ENCODE results near the gene DHX30. TPM values are rescaled to one million over a fixed set of nuclear protein-coding genes. Genes with fewer than 3 reads are reported as not detected.

The DHX30 gene
- total RNA-seq, 1 donor from 2014 or later = 154 TPM

DNA sequence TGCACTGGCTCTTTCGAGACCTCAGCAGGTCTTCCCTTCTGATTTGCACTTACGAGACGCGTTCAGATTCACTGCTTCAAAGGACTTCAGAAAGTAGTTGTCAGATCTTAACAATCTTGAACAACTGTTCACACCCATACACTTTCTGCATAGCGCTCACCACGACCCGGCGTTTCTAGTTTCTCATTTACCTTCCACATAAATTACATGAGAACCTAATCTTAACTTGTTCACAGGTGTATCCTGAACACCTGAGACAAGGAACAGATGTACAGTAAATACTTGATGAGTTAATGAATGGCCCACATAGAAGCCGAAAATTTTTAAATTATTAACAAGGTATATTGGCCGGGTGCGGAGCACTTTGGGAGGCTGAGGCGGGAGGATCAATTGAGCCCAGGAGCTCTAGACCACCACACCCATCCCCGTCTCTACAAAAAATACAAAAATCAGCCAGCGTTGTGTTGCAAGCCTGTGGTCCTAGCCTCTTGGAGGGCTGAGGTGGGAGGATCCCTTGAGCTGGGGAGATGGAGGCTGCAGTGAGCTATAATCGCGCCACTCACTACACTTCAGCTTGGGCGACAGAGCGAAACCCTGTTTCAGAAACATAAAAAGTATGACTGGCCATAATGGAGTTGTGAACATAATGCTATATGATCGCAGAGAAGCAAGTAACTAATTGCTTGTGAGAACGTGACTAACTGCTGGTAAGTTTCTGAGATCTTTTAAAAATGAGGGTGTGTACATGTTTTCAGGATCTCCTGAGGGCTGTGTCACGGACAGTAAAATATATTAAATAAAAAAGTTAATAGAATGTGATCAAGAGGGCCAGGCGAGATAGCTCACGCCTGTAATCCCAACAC, 20.3 kb upstream of the DHX30 start:
- intact Hi-C loops (cut with micrococcal nuclease) = loop anchor here (1.0 to 10.0 kb wide), 12 partner anchors 21 to 1310 kb away; partner anchors contain the start of genes ATRIP, CCDC12, CCDC51 and CSPG5
- H3K36me3 Mint-ChIP-seq (ENCODE audit: low read depth) = peaks cover 7% of the 10 kb centered on the region
- H3K27ac Mint-ChIP-seq = peak overlapping the region; percentile 98
- DNase-seq (ENCODE audit: low spot score) = no peak
- peaks cover 28% of the 10 kb centered on the region for H3K4me1 Mint-ChIP-seq (ENCODE audit: low read depth)
- H3K9me3 Mint-ChIP-seq = no peaks in the 10 kb centered on the region
- no peaks in the 10 kb centered on the region for H3K27me3 Mint-ChIP-seq (ENCODE audit: insufficient read depth)
- peak overlapping the region; percentile 85 for H3K4me3 Mint-ChIP-seq

GRCh38 chr3:47783673-47784072, 19.3 kb upstream of the DHX30 start:
- Mint-ChIP-seq H3K4me1 (ENCODE audit: low read depth) (peaks cover 28% of the 10 kb centered on the region), H3K27ac (no peak overlapping the region), H3K27me3 (ENCODE audit: insufficient read depth) (no peaks in the 10 kb centered on the region), H3K36me3 (ENCODE audit: low read depth) (peaks cover 7% of the 10 kb centered on the region), H3K9me3 (no peaks in the 10 kb centered on the region), H3K4me3 (no peak overlapping the region)
- intact Hi-C loops (cut with micrococcal nuclease) = loop anchor here (5.0 to 10.0 kb wide), 7 partner anchors 206 to 1309 kb away; partner anchors contain the start of genes ATRIP, CCDC12, CCDC51 and CSPG5
- DNase-seq (ENCODE audit: low spot score) = no peak

GRCh38 chr3:47791193-47791855, 11.6 kb upstream of the DHX30 start:
- Mint-ChIP-seq H3K36me3 (ENCODE audit: low read depth) (no peaks in the 10 kb centered on the region), H3K9me3 (no peaks in the 10 kb centered on the region), H3K27me3 (ENCODE audit: insufficient read depth) (no peaks in the 10 kb centered on the region), H3K4me1 (ENCODE audit: low read depth) (no peaks in the 10 kb centered on the region), H3K27ac (no peak overlapping the region), H3K4me3 (no peak overlapping the region)
- intact Hi-C loops (cut with micrococcal nuclease) = no loop called here
- no peak for DNase-seq (ENCODE audit: low spot score)

DNA sequence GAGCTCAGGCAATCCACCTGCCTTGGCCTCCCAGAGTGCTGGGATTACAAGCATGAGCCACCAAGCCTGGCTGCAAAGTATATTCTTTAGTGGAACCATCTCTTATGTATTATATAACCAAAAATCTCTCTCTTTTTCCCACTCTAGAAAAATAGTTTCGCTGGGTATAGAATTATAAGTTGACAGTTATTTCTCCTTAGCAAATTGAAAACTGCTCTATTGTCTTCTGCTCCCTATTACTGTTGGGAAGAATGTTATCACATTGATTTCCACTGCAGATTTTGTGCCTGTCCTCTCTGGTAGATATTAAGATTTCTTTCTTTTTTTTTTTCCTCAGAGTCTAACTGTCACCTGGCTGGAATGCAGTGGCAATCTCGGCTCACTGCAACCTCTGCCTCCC, 10.2 kb upstream of the DHX30 start:
- Mint-ChIP-seq H3K9me3 (no peaks in the 10 kb centered on the region), H3K27ac (no peak overlapping the region), H3K36me3 (ENCODE audit: low read depth) (no peaks in the 10 kb centered on the region), H3K4me3 (no peak overlapping the region), H3K27me3 (ENCODE audit: insufficient read depth) (no peaks in the 10 kb centered on the region), H3K4me1 (ENCODE audit: low read depth) (no peaks in the 10 kb centered on the region)
- DNase-seq (ENCODE audit: low spot score) = no peak
- intact Hi-C loops (cut with micrococcal nuclease) = no loop called here

DNA sequence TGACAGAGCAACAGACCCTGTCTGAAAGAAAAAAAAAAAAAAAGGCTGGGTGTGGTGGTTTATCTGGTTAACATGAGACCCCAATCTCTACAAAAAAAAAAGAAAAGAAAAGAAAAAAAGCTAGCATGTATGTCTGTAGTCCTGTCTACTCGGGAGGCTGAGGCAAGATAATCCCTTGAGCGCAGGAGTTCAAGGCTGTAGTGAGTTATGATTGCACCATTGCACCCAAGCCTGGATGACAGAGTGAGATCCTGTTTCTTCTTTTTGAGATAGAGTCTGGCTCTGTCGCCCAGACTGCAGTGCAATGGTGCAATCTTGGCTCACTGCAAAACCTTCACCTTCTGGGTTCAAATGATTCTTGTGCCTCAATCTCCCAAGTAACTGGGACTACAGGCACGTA, 8.4 kb upstream of the DHX30 start:
- no peak for DNase-seq (ENCODE audit: low spot score)
- intact Hi-C loops (cut with micrococcal nuclease) = no loop called here
- Mint-ChIP-seq H3K4me1 (ENCODE audit: low read depth) (no peaks in the 10 kb centered on the region), H3K27me3 (ENCODE audit: insufficient read depth) (no peaks in the 10 kb centered on the region), H3K4me3 (no peak overlapping the region), H3K36me3 (ENCODE audit: low read depth) (no peaks in the 10 kb centered on the region), H3K27ac (no peak overlapping the region), H3K9me3 (no peaks in the 10 kb centered on the region)

GRCh38 chr3:47799733-47800132, 3.2 kb upstream of the DHX30 start:
- H3K27me3 Mint-ChIP-seq (ENCODE audit: insufficient read depth) = no peaks in the 10 kb centered on the region
- no peaks in the 10 kb centered on the region for H3K36me3 Mint-ChIP-seq (ENCODE audit: low read depth)
- intact Hi-C loops (cut with micrococcal nuclease) = loop anchor here (5.0 kb wide), 1 partner anchor 517 kb away; the partner anchor contains the start of genes KIF9 and KLHL18
- no peak for DNase-seq (ENCODE audit: low spot score)
- H3K4me3 Mint-ChIP-seq = no peak overlapping the region
- no peaks in the 10 kb centered on the region for H3K9me3 Mint-ChIP-seq
- peaks cover 17% of the 10 kb centered on the region for H3K4me1 Mint-ChIP-seq (ENCODE audit: low read depth)
- H3K27ac Mint-ChIP-seq = no peak overlapping the region

- intact Hi-C loops (cut with micrococcal nuclease) = loop anchor here (1.0 to 5.0 kb wide), 8 partner anchors 14 to 521 kb away; partner anchors contain the start of genes CDC25A, ELP6, KIF9 and KLHL18
- Mint-ChIP-seq H3K27ac (peak overlapping the region; percentile 86), H3K36me3 (ENCODE audit: low read depth) (no peaks in the 10 kb centered on the region), H3K27me3 (ENCODE audit: insufficient read depth) (no peaks in the 10 kb centered on the region), H3K4me1 (ENCODE audit: low read depth) (peaks cover 19% of the 10 kb centered on the region), H3K4me3 (peak overlapping the region; percentile 93), H3K9me3 (no peaks in the 10 kb centered on the region)
- no peak for DNase-seq (ENCODE audit: low spot score)
These were observed 615 bp downstream of the DHX30 start for GRCh38 chr3:47803480-47804025.

DNA sequence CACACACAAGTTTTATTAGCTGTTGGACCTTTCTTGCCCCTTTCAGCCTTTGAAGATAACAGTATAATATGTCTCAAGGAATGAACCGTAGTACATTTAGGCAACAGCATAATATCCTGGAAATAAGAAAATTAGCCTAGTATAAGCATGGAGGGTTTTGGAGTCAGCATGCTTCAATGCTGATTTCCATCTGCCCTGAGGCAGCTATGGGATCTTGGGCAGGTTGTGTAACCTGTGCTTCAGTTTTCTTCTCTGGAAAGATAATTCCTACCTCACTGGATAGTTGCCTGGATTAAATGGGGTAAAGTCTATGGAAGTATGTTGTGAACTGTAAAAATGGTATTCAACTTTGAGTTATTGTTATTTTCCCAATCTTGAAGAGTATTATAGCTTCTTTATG, 1.6 kb downstream of the DHX30 start:
- Mint-ChIP-seq H3K27ac (no peak overlapping the region), H3K27me3 (ENCODE audit: insufficient read depth) (no peaks in the 10 kb centered on the region), H3K4me1 (ENCODE audit: low read depth) (peaks cover 19% of the 10 kb centered on the region), H3K9me3 (no peaks in the 10 kb centered on the region), H3K36me3 (ENCODE audit: low read depth) (no peaks in the 10 kb centered on the region), H3K4me3 (peak overlapping the region; percentile 93)
- intact Hi-C loops (cut with micrococcal nuclease) = loop anchor here (5.0 kb wide), 1 partner anchor 522 kb away; the partner anchor contains the start of genes KIF9 and KLHL18
- no peak for DNase-seq (ENCODE audit: low spot score)

DNA sequence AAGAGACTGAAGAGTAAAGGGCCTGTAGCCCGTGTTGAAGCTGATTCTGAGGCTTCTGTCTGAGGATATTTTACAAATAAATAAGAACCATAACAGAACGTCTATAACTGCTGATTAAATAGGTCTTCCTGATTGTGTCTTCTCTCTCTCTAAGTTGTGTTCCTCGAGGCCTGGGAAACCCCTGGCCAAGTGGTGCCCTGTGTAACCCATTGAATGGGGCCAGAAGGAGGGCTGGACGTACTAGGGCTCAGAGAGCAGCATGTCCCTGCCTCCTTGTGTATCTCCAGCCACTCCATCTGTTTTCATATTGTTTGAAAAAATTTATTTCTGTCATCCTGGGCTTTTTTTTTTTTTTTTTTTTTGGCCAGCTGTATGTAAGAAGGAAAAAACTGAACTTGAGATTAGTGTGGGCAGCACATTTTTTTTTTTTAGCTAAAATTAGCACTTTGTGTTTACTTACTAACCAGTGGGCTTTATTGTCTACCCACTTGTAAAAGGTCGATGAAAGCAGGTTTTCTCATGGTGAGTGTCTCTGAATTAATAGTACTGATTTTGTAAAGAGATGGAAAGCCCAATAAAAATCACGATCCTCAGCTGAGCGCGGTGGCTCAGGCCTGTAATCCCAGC, 10.7 kb downstream of the DHX30 start:
- no peak for DNase-seq (ENCODE audit: low spot score)
- H3K9me3 Mint-ChIP-seq = no peaks in the 10 kb centered on the region
- no peaks in the 10 kb centered on the region for H3K27me3 Mint-ChIP-seq (ENCODE audit: insufficient read depth)
- H3K4me1 Mint-ChIP-seq (ENCODE audit: low read depth) = peaks cover 7% of the 10 kb centered on the region
- no peak overlapping the region for H3K4me3 Mint-ChIP-seq
- intact Hi-C loops (cut with micrococcal nuclease) = no loop called here
- no peak overlapping the region for H3K27ac Mint-ChIP-seq
- peaks cover 26% of the 10 kb centered on the region for H3K36me3 Mint-ChIP-seq (ENCODE audit: low read depth)

- Mint-ChIP-seq H3K27ac (no peak overlapping the region), H3K4me1 (ENCODE audit: low read depth) (peaks cover 7% of the 10 kb centered on the region), H3K9me3 (peaks cover 3% of the 10 kb centered on the region), H3K27me3 (ENCODE audit: insufficient read depth) (no peaks in the 10 kb centered on the region), H3K4me3 (no peak overlapping the region), H3K36me3 (ENCODE audit: low read depth) (peaks cover 25% of the 10 kb centered on the region)
- no peak for DNase-seq (ENCODE audit: low spot score)
- intact Hi-C loops (cut with micrococcal nuclease) = no loop called here
These were observed 14.7 kb downstream of the DHX30 start for GRCh38 chr3:47817609-47818008.

- H3K4me1 Mint-ChIP-seq (ENCODE audit: low read depth) = peaks cover 34% of the 10 kb centered on the region
- peak overlapping the region; percentile 83 for H3K27ac Mint-ChIP-seq
- no peaks in the 10 kb centered on the region for H3K27me3 Mint-ChIP-seq (ENCODE audit: insufficient read depth)
- DNase-seq (ENCODE audit: low spot score) = peak; percentile 77
- intact Hi-C loops (cut with micrococcal nuclease) = loop anchor here (1.0 to 5.0 kb wide), 4 partner anchors 22 to 262 kb away; partner anchors contain the start of gene DHX30
- H3K9me3 Mint-ChIP-seq = peaks cover 3% of the 10 kb centered on the region
- H3K36me3 Mint-ChIP-seq (ENCODE audit: low read depth) = peaks cover 31% of the 10 kb centered on the region
- peak overlapping the region; percentile 95 for H3K4me3 Mint-ChIP-seq
These were observed 21.9 kb downstream of the DHX30 start for GRCh38 chr3:47824541-47825473.

Data from activated T-helper 1 cell treated with anti-CD3 and anti-CD28 coated beads, Interleukin-12 subunit alpha, Interleukin-12 subunit beta, Interleukin-2, Interleukin-4 antibody, amounts not matched to agents 30 ng/mL and 10 ng/mL and 1 ng/mL, durations not matched to agents 14 hours and 24 hours and 36 hours (primary cell).